ENCODE measurements around the gene CDS2.

The CDS2 gene

DNA sequence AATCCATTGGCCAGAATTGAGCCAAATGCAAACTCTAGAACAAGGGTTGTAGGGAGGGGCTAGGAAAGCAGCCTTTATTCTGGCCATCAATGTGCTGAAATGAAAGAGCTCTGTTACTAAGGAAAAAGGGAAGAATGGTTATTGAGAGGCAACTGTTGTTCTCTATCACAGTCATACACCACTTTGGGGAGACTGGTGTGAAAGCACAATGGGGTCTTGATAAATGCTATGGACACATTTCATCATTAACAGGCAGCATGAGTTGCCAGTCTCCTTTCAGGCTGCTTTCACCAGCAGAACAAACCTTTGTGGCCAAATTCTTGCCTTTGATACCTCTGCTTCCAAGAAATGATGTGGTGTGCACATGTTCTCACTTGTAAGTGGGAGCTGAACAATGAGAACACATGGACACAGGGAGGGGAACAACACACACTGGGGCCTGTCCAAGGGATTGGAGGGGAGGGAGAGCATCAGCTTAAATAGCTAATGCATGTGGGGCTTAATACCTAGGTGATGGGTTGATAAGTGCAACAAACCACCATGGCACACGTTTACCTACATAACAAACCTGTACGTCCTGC lies 86.2 kb downstream of the CDS2 start:
- DNase-seq (ENCODE audit: low spot score): no peak

DNA sequence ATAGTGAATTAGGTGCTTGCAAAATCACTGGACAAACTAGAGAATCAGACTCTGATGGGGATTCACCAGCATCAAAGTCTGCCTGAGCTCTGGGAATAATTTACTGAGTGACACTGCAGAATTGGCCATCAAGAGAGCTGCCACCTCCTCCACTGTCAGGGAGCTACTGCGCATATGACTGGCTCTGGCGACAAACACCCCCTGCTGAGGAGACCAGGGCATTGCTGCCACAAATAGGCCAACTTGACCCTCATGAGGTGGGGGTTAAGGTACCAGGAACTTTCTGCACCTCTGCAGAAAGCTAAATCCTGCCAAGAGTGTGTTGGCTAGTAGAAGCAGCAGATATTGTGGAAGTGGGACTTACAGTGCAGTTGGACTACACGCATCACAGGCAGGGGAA lies 88.0 kb downstream of the CDS2 start:
- DNase-seq (ENCODE audit: low spot score): no peak

DNA sequence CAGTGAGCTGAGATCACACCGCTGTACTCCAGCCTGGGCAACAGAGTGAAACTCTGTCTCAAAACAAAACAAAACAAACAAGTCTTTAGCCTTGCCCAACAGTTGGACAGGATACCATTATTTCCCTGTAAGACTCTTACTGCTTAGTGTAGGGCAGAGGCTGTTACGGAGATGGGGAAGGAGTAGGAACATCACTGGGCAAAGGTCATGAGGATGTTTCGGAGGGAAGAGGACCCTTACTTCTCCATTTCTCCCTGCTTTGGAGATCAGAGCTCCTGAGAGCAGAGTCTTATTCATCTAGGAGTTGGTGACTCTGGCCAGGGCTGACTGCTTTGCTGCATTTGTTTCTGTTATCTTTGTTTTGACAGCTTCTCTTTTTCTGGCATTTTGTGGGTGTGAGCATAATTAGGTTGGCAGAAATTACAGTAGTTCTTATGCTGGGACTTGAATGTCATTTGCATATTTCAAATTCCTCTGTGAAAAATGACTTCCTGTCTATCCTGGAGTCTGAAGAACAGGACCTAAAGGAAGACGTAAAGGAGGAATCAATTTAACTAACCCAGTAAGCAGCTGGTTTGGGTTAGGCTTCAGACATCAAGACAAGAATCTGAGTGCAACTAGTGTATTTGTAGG lies 89.0 kb downstream of the CDS2 start:
- DNase-seq (ENCODE audit: low spot score): no peak

DNA sequence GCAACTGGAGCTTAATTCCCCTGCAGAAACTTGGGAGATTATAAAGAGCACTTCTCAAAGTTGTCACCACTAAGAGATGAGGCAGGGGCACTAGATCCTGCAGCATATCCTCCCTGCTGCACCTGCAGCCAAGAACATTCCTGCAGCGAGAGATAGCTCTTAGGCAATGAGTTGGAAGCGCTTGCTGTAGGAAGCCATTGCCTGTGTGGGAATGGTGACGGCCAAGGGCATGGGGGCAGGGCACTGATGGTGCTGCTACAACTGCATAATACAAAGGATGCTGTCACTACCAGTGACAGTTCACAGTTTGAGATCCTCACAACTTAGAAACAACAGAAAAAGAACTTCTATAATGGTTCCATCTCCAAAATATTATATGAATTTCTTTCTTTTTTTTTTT lies 89.9 kb downstream of the CDS2 start:
- DNase-seq (ENCODE audit: low spot score): no peak

DNA sequence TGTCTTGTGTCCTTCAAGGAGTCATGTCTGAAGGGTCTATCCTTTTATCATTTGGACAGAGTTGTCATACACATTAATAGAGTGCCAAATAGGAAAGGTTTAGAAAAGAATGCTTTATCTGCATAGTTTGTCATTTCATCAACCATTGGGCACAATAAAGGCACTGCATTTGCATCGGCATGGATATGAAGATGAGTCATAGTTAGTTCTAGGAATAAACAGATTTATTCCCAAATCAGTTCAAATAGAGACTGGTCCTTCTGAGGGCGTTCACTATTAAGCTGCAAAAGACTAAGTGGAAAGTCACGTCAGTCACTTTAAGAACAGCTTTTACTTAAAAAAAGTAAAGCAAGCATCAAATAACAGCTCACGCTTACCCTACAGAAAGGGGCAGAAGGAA lies 90.8 kb downstream of the CDS2 start:
- DNase-seq (ENCODE audit: low spot score): no peak

DNA sequence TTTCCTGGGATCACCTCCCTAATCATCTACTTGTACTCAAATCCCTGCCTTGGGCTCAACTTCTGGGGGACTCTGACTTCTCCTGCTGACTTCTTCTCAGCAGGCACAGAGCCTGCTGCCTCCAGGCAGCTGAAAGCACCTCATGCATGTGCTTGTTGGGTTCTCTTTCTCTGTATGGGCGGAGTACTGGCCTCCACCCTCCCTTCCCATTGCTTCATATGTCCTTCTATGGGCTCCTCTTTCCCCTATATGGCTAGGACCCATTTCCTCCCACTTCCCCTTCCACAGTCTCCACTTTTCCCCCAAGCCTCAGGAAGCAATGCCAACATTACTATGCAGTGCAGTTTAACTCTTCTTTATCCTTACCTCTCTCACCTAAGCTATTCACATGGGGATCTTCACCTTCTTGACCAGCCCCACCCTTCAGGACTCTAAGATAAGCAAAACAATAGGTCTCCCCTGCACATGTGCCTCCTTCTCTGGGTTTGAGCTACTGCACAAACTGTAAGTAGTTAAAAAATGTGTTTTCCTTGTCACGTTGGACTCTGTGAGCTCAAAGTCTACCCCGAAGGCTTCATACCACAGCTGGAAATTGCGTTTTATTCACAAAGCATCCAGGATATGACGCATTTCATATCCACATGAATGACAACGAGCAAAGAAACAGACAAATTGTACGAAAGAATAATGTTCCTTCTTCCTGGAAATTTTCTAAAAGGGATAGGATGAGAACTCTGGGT lies 93.7 kb downstream of the CDS2 start:
- no peak for DNase-seq (ENCODE audit: low spot score)

DNA sequence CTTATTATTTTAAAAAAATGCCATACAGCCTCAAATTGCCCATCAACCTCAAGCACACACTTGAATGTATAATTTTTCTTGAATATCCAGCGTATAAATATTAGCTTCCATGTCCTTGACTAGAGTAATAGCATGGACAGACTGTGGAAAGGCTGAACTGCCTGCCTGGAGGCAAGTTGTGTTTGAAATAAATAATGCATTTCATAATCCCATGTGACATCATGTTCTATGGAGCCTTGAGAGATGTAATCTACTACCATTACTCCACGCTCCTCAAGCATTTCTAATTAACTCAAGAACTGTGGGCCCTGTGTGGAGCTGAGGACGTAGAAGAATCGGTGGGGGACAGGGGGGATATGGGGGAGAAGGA lies 94.2 kb downstream of the CDS2 start:
- no peak for DNase-seq (ENCODE audit: low spot score)

DNA sequence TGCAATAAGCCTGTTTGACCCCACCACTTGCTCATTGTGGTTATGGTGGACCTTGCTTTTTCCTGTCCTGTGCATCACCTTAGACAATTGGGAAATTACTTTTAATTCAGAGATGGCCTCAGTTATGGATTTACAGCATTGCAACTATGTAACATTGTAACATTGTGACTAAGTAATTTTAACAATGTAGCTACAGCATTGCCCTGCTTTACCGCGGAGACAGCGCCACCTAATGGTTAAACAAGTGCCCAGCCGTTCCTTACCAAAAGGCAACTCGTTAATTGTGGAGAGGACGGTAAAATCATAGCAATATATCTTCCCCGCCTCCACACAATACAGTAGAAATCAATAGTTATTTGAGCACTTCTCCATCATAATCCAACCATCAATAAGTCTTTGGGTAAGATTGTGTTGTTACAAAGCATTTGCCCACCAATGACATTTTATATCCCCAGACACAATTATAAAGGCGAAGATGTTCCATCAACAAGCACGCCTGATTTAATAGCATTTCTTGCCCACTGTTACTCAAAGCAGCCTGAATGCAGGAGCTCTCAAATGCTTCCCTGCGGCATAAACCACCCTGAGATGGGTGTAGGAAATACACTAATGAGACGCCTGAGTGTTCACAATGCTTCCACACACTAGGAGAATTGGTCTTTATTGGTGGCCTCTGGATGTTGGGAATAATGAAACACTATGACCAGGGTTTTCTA lies 96.3 kb downstream of the CDS2 start:
- peak; percentile 72 for DNase-seq (ENCODE audit: low spot score)

DNA sequence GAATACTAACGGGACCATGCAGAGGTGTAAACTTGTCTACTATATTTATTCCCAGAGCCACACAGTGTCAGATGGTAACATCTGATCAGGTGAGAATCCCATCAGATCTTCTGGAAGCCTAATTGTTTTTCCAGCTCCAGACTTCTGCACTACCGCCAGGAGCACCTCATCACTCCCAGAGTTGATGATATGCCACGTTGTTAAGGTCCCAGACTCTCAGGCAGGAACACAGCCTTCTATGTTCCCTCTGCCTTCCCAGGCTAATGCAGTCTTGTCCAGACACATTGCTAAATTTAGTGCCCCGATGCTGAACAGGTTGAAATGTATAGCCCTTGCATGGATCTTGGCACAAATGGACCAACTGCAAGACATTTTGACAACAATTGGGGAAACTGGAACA lies 103.7 kb downstream of the CDS2 start:
- DNase-seq (ENCODE audit: low spot score): no peak

DNA sequence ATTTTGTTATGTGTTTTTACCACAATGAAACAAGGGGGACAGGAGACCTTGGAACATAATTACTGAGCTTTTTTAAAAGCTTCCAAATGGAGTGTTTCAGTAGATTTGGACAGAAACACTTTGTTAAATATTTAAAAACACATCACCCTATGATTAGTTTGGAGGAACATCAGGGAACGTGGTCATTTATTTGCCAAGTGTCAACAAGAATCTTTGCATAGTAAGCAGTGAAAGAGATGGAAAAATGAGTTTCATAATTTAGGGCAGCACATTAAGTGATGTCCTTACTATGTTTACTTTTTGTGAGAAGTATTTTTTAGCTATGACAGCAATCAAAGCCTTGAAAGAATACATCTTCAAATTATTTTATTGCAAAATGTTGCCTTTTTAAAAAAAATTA lies 107.3 kb downstream of the CDS2 start:
- no peak for DNase-seq (ENCODE audit: low spot score)

DNA sequence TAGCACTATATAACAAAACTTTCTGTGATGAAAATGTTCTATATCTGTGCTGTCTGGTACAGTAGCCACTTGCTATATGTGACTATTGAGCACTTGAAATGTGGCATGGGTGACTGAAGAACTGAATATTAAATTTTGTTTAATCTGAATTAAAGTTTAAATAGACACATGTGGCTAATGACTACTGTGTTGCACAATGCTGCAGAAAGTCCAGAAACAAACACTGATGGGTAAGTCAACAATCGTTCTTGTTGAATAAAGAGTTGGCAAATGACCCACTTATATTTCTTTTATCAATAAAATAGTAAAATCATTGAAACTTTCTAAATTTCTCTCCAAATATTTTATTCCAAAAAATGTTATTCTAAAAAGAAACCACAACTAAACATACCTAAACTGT lies 108.2 kb downstream of the CDS2 start:
- DNase-seq (ENCODE audit: low spot score): no peak

Measured in D341Med (cell line).